AG04450 (cell line): ENCODE data around the gene UTP11. TPM values are rescaled to one million over a fixed set of nuclear protein-coding genes. Genes with fewer than 3 reads are reported as not detected.

Source experiments
- CTCF ChIA-PET: fragments of 300-600, 350-600 bp; formaldehyde crosslinking; extraction: SDS; loops from one replicate; lab custom pipeline; 2022; ENCODE audit warnings: antibody characterized with exemption, inconsistent platforms; lab: Charles Lee
- POLR2A ChIA-PET: fragments of 350-600 bp; formaldehyde crosslinking; extraction: SDS; loops from one replicate; lab custom pipeline; 2021; ENCODE audit warnings: antibody characterized with exemption, inconsistent platforms; lab: Yijun Ruan, JAX
- DNase-seq: peaks from one replicate; pipeline ENCODE4 v3.0.0-alpha.2; 2011; ENCODE audit warnings: low read depth, low spot score
- H3K27ac ChIP-seq: one replicate; pipeline ENCODE4 v1.5.1; 2012; ENCODE audit warnings: low read depth, low read length, control low read depth
- H3K27me3 ChIP-seq: one replicate; pipeline ENCODE4 v1.6.0; 2012; ENCODE audit warnings: low read length; ENCODE audit not compliant: control insufficient read depth, insufficient read depth
- H3K4me3 ChIP-seq: 2 replicates; pipeline ENCODE4 v1.5.1; 2011; ENCODE audit warnings: mild to moderate bottlenecking, low read depth, low read length, control low read depth
- H3K9me3 ChIP-seq: 2 replicates; pipeline ENCODE4 v1.5.1; 2012; ENCODE audit warnings: low read length; ENCODE audit not compliant: control insufficient read depth, insufficient read depth
- CTCF ChIP-seq: IDR thresholded peaks from 2 replicates; pipeline ENCODE4 v1.5.1; 2011; ENCODE audit warnings: low read depth, low read length, control low read depth, inconsistent platforms
- polyA plus RNA-seq: library from polyadenylated mRNA; depleted of rRNA; stranded (reverse); fragments of >200 nt; gene quantifications from 2 replicates; pipeline ENCODE4 v1.2.3, GENCODE V29; 2011

UTP11 gene
- polyA plus RNA-seq, 1 experiment: 43.8 TPM

GRCh38 chr1:38046884-38047602, 34.5 kb downstream of the UTP11 start:
- no peak for TF ChIP-seq CTCF
- Histone ChIP-seq H3K4me3 (peak overlapping the region; percentile 54), H3K9me3 (no peaks in the 10 kb centered on the region; the same call in 1 of the 2 replicates), H3K27me3 (peaks cover 66% of the 10 kb centered on the region), H3K27ac (no peak overlapping the region)
- CTCF ChIA-PET: interaction anchor here (0.7 to 2.6 kb wide), 3 partner anchors 10 to 268 kb away, joined by 3 to 9 read pairs (median 3); no protein-coding TSS in a partner anchor
- POLR2A ChIA-PET: interaction anchor here (0.6 kb wide), 1 partner anchor 14 kb away, joined by 3 read pairs; no protein-coding TSS in a partner anchor
- no peak for DNase-seq

DNA sequence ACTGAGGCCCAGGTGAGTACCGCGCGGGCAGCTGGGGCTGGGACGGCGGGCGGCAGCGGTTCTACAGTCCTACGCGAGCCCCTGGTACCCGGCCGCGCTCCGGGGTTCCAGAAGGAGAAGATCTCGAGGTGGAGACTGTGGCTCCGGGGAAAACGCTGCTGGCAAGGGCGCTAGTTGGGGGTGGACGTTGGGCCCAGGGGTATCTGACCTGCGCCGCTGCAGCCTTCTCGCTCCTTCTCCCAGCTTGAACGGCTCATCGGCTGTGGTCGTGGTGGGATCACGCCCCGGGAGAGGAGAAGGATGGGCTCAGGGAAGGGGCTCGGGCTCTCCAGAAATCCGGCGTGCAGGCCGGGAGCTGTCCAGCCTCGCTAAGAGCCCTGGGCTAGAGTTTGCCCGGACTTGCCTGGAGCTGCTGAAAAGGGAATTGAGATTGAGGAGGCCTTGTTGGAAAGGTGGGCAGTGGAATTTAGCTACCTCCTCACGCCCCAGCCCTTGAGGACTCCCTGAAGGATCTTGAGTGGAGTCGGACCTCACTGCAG, 35.1 kb downstream of the UTP11 start:
- ChIA-PET POLR2A (interaction anchor here (0.6 kb wide), 1 partner anchor 14 kb away, joined by 3 read pairs; no protein-coding TSS in a partner anchor), CTCF (interaction anchor here (2.6 kb wide), 1 partner anchor 24 kb away, joined by 9 read pairs; no protein-coding TSS in a partner anchor)

DNA sequence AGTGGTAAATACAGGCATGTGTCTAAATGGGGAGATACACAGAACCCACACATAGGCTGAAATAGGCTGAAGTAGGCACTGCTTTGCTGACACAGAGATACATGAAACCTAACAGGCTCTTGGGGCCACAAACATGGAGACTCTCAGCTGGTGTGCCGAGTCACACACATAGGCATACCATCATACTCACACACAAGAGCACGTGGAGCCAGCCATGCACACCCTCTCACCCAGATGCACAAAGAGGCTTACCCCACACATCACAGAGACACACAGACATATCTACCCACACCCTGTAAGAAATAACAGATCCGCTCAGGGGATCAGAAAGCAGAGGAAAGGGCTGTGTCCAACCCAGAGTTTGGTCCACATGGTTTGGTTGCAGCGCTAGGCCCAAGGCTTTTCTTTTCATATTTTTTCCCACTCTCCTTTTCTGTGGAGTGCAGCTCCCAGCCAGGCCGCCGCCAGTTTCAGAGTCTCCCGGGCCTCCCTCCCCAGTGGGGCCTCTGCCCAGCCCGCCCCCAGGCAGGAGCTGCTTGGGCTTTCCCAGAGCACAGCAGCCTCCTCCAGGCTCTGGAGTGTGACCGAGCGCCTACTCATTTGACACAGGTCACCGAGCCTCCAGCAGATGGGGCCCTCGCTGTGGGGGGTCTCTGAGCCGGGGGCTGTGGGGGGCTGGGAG, 38.0 kb downstream of the UTP11 start:
- no peak for DNase-seq
- Histone ChIP-seq H3K4me3 (no peak overlapping the region), H3K27me3 (peaks cover 48% of the 10 kb centered on the region), H3K9me3 (no peaks in the 10 kb centered on the region; the same call in 1 of the 2 replicates), H3K27ac (no peak overlapping the region)
- POLR2A ChIA-PET: no interaction called here
- no peak for TF ChIP-seq CTCF
- CTCF ChIA-PET: interaction anchor here (0.5 kb wide), 1 partner anchor 724 kb away, joined by 5 read pairs; no protein-coding TSS in a partner anchor

More for the DNA sequence above, 35.1 kb downstream of the UTP11 start:
- H3K27me3 ChIP-seq: peaks cover 66% of the 10 kb centered on the region
- no peak for DNase-seq
- H3K9me3 ChIP-seq: no peaks in the 10 kb centered on the region; the same call in 1 of the 2 replicates
- H3K4me3 ChIP-seq: peak overlapping the region; percentile 54
- TF ChIP-seq CTCF: no peak
- H3K27ac ChIP-seq: no peak overlapping the region

- no peaks in the 10 kb centered on the region; the same call in 1 of the 2 replicates for H3K9me3 ChIP-seq
- CTCF ChIA-PET: interaction anchor here (0.5 kb wide), 1 partner anchor 724 kb away, joined by 5 read pairs; no protein-coding TSS in a partner anchor
- no peak overlapping the region for H3K27ac ChIP-seq
- POLR2A ChIA-PET: no interaction called here
- TF ChIP-seq CTCF: no peak
- H3K4me3 ChIP-seq: no peak overlapping the region
- H3K27me3 ChIP-seq: peaks cover 46% of the 10 kb centered on the region
- DNase-seq: no peak
Observed at GRCh38 chr1:38051079-38051543, 38.6 kb downstream of the UTP11 start.
